Stimulated activated CD4-positive, alpha-beta T cell treated with anti-CD3 and anti-CD28 coated beads, Interleukin-12 subunit alpha, Interleukin-12 subunit beta, amount 100 ng/mL, for 4 hours (primary cell): Measurements from ENCODE around the gene FBXO24.
"Not testable (repeated sequence)": the region's sequence is repeated elsewhere in the genome, so short reads cannot be mapped to it uniquely, and the experiment has no call there.

Experiments used
- DNase-seq: peaks from one replicate; pipeline ENCODE4 v3.0.0-alpha.2; 2020

Gene FBXO24

DNA sequence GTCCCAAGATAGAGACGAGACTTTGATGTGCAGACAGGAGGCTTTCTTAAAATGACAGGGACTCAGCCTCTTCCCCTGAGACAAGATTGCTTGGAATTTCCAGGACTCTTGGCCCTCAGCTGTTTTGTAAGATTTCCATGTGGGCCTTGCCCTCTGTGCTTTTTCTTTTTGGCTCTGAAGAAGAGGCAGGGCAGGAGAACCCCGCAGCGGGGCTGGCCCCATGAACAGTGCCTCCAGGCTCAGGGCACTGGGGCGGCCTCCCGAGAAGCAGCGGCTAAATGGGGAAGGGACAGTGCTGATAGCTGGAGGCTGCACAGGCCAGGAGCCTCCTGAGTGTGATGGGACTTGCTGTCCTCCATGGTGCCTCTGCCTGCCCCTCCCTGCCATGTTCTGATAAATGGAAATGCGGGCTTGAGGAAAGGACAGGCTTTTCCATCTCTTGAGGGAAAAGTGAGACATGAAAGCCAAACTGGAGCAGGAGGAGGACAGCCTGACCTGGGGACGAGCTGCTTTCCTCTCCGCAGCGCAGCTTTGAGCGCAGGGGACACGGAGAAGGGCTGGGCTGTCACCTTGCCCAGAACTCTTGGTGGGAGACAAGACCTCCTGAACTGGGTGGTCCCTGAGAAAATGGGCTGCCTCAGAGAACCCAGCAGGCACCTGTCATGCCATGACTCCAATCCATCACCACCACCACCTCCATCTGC, 24.5 kb upstream of the FBXO24 start:
- no peak for DNase-seq

DNA sequence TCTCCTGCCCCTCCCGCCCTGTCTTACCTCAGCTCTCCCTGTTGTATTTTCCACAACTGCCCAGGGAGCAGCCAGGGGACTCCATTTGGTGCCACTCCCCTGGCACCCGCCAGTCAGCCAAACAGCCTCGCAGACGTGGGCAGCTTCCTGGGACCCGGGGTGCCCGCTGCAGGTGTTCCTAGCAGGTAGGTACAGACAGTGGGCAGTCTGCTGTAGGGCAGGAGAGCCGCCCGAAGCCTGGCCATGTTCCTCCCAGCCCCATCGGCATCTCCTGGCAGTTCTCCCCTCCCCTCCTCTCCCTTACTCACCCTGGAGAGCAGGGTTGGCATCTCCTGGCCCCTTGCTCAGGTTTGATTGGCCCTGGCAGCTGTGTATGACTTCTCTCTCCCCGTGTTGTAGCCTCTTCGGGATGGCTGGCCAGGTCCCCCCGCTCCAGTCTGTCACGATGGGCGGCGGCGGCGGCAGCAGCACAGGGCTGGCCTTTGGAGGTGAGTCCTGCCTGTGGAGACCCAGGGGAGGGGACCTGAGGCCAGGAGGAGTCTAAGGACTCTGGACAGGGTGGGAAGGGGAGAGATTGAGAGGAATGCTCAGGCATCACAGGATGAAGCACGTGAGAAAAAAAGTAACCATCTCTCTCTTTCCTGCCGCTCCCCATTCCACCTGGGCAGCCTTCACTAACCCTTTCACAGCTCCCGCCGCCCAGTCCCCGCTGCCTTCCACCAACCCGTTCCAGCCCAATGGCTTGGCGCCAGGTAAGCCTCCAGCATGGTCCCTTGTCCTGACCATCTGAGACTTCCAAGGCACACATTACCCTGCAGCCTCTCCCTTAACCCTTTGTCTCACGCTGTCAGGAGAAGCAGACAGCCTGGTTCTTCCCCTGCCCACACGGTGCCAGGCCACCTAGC, 23.7 kb upstream of the FBXO24 start:
- no peak for DNase-seq

DNA sequence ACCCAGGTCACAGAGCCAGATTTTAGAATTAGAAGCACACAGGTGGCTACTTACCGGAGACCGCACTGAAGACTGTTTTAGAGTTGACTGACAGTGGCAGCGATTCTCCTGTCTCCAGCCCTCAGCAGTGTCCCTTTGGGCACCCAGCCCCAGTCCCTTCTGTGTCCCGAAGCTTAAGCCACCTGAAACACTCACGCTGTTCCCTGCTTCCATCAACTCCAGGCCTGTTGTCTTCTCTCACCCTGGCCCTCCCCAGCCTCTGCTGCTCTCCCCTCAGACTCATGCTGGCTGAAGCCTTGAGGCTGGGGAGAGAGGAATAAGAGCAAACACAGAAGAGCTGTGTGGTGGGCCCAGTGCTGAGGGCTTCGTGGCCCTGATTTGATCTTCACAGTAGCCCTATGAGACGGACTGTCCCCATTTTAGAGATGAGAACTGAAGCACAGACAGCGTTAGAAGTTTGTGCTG, 23.0 kb upstream of the FBXO24 start:
- no peak for DNase-seq

DNA sequence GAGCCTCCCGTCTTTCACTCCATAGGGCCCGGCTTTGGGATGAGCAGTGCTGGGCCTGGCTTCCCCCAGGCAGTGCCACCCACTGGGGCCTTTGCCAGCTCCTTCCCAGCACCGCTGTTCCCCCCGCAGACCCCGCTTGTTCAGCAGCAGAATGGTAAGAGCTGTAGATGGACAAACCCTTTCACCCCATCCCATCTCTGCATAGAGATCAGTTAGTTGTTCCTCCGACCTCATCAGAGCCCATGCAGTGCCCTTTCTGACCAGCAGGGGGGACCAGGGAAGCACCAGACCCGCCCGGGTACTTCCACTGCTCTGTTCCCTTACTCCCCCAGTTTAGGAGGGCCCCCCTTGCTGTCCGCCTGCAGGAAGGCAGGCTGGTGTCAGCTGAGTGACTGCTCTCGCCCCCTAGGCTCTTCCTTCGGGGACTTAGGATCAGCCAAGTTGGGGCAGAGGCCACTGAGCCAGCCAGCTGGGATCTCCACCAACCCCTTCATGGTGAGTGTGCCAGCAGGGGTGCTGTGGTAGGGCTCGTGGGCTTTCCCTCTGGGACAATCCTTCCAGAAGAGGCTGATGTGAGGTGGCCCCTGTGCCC, 22.2 kb upstream of the FBXO24 start:
- peak; percentile 88 for DNase-seq

DNA sequence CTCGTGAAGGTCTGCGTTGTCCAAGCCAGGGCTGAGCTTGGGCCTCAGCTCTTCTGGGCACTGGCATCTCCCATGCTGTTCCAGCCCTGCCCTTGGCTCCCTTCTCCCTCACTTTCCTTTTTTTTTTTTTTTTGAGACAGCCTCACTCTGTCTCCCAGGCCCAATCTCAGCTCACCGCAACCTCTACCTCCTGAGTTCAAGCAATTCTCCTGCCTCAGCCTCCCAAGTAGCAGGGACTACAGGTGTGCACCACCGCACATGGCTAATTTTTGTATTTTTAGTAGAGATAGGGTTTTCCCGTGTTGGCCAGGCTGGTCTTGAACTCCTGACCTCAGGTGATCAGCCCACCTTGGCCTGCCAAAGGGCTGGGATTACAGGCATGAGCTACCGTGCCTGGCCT, 21.7 kb upstream of the FBXO24 start:
- DNase-seq, result not testable (repeated sequence)

DNA sequence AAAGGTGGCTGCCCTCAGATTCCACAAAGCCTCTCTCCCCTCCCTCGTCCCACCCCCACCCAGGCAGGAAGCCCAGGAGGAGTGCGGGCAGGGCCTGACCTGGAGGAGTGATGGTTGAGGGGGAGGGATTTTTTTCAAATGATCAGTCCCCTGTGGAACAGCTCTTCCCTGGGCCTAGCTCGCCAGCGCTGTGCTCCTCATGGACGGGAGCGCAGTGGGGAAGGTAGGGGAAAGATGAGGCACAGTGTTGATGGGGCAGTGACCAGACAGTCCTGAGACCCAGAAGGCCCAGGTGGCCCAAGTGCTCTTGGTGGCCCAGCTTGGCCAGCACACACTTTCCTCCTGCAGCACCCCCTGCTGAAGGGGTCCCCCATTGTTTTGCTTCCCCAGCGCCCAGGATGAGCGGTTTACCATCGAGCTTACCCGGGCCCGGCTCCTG, 21.0 kb upstream of the FBXO24 start:
- no peak for DNase-seq

DNA sequence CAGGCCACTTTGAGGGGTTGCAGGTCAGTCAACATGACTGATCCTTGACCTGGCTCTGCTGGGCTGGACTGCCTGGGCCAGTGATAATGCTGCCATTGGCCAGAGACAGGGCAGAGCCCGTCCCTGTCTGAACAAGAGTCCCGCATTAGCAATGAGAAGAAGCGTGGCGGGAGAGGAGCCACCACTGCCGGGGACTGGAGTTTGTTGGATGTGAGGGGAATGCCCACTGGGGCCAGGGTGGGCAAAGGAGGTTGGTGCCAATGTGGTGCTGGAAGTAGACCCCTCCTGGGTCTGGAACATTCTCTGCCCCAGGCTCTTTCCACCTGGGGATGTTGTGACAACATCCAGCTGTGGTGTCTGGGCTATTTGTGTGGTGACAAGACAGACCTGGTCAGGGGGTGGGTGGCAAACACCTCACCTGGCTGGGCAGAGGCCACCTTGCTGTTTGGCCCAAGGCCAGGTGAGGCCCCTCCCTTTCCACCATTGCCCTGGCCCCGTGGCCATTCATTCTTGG, 20.1 kb upstream of the FBXO24 start:
- no peak for DNase-seq

DNA sequence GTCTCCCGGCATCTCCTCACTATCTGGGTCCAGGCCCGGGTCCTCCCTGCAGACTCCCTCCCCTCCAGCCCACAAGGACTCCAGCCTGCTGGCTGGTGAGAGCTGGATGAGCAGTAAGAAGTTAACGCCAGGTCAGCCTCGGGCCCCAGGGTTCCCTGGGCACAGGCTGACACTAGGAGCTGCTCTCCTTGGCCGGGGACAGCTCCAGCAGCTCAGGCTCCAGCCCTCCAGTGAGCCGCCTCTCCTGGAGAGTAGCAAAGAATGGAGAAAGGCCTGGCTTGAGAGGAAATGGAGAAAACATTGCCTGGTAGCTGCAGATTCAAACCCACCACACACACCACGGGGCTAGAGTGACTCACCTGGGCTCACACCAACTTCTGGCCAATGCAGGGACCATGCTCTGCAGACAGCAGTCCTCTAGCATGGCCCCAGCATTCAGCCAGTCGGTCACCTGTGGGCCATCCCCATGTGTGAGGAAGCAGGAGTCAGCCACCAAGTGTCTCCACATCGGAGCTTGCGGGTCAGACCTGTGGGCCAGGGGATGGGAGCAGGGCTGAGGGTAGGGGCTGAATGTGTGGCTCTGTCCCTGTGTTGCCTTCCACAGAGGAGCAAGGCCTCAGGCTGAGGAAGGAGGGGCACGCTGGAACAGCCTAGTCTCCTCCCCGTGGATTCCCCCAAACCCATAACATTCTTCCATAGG, 18.9 kb upstream of the FBXO24 start:
- DNase-seq, result no peak

DNA sequence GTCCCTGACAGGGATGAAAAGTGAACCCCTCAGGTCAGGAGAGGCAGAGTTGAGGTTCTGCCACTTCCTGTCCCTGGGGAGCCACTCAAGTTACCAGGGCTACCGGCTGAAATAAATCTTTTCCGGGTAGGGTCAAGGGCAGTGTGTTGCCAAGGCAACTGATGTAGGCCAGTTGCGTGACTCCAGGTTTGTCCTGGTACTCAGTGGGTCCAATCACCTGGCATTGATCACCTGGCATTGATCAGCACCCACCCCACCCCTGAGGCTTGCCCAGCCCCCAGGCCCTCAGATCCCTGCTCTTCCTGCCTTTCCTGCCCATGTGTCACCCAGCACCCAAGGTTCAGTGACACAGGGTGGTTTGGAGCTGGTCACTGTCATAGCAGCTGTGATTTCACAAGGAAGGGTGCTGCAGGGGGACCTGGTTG, 18.4 kb upstream of the FBXO24 start:
- no peak for DNase-seq

DNA sequence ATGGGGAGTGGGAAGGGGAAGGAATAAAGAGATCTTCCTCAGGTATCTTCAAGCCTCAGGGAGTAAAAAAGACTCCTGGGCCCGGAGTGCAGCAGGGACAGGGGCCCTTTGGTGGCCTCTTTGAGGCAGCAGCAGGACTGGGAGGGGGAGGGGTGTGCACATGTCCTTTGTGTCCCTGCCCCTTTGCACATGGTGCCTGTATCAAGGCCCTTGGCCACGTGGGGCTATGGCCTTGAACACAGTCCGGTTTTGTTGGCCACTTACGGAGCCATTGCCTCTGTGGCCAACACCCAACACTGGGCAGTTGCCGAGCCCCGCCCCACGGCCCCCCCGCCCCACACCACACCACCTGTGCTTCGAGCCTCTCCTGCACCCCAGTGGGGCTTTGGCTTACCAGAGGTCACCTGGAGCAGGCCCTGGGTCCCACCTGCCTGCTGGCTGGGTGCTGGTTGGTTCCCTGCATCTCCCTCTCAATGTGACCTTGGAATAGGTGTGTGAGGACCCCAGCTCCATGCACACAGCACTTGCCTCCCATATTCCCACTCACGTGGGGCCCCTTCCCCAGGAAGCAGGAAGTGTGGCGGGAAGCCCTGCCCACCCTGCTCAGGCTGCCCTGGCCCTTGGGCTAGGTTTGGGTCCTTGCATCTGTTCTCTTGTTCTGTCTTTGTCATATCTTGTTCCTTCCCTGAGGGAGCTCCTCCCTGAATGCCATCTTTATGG, 17.8 kb upstream of the FBXO24 start:
- DNase-seq, result no peak

DNA sequence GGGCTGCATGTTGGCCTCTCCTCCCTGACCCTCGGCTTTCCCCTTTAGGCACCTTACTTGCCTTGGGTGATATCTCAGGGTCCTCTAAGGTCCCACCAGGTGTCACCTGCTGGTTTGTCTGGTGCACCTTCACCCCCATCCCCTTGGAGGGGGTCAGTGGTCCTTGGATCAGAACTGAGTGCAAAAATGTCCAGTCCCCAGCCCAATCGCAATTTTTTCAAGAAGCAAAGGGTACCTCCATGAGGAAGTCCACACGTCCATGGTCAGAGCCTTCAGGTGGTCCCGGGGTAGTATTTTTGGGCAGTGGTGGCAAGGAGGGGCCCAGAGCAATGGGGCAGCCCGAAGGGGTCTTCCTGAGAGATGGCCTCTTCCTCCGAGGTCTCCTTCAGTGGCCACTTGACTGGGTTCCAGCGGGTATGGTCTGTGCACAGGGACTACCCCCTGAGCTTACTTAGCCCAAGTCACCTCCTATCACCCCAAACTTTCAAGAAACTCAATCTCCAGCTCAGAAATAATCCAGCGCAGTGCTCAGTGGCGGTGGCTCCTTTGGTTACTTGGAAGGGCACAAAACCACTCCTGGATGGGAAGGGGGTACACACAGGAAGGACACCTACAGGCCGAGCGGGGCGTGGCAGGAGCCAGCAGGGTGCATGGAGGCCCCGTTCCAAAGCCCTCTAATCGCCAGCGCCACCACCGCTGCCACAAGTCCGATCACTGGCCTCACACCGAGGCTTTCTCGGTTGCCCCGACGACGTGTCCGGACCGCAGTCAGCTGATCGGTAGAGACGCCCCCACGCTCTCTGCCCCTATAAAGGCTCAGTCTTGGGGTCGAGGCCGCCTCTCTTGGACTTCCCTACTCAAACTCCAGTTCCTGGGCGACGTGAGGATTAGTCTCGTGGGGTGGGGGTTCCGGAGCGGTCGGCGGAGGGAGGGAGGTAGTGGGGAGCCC, 17.0 kb upstream of the FBXO24 start:
- DNase-seq, result peak; percentile 41

DNA sequence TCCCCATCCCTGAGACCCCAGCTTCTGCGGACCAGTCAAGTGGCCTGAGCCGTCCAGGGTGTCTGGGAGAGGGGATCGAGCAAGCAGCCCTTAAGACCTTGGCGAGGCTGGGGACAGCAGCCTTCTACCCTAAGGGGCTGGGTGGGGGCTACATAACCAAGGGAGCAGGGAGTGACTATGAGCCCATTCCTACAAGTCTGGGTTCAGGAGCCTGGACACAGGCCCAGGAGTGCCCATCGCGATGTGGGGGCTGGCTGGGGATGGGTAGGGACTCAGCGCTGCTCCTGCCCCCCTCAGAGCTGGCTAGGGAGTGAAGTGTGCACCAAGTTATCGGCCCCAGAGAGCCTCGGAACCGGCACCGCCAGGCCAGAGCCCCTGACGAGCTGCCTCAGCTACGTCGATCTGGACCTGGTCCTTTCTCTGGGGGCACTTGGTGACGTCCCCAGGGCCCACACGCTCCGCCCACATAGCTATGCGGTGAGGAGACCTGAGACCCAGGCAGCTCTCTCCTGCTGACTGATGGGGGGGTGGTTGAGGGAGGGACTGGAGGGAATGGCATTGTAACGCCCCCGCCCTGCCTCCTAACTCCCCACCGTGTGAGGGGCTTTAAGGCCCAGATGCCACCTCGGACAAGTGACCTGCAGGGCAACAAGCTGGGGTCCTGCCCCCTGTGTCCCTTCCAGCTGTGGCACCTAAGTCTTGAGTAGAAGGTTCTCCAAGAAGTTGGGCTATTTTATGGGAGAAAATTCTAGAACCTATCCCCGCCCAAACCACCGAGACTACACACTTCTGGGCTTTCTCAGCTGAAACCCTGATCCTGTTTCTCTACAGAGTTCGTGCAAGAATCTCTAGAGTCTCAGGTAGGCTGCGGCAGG, 14.9 kb upstream of the FBXO24 start:
- DNase-seq, result no peak

DNA sequence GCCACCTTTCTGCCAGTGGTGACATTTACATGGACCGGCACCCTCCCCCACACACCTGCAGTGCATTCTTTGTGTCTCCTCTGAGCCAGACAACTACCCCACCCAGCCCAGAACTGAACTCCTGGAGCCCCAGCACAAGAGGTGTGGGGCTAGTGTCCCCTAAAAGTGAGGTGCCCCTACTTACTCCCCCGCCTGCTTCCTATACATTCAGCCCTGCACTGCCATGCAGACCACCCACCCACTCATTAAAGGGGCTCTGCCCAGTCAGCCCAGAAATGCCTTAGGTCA, 14.4 kb upstream of the FBXO24 start:
- no peak for DNase-seq

DNA sequence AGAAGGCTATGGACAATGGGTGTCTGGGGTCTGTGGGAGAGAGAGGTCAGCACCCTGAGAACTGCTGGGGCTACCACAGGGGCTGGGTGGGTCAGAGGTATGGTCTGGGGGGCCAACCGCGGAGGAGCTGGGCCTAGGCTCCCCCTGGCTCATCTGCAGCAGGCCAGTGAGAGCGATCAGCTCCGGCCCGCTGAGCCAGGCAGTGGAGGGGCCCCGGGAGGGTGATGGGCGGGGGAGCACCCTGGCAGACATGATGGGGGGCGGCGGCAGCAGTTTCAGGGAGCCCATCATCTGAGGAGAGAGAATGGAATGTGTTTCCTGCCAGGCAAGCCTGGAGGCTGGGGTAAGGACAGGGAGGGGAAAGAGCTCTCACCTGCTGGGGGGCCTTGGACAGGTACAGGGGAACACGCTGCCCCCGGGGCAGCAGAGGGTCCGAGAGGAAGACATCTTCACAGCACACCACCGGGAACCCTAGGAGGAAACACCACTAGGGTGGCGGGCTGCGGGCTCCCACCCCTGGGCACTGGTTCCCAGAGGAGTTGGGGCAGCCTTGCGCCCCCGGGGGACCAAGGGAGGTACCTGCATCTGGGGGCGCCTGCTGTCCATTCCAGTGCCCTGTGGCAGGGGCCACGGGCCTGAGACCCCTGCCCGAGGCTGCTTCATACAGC, 13.7 kb upstream of the FBXO24 start:
- DNase-seq, result no peak

DNA sequence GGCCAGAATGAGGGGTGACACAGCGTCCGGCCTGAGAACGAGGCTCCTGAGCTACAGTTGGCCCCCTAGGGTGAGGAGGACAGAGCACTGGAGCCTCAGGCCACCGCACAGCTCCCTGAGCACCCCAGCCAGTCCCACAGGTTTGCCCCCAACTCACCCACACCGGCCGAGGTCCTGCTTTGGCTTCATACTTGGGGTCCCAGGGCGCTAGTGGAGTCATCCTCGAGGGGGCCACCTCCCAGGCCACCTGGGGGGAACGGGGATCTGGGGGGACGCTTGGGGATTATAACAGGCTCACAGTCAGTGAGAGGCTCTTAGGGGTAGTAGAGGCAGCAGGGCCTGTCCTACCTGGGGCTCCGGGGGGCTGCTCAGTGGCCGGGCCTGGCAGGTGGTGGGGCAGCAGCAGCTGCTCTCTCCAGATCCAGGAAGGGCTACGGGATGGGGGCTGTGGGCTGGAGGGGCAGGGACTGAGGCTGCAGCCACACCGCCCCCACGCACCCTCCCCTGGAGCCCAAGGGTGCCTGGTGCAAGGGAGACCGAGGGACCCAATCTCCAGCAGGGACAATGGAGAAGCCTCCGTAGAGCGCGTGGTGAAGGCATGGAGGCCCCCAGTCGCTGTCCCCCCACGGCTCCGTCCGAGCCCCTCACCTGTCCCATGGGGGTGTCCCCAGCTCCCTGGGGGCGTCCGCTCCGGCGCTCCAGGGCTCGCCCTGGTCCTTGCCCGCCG, 13.0 kb upstream of the FBXO24 start:
- DNase-seq, result no peak

DNA sequence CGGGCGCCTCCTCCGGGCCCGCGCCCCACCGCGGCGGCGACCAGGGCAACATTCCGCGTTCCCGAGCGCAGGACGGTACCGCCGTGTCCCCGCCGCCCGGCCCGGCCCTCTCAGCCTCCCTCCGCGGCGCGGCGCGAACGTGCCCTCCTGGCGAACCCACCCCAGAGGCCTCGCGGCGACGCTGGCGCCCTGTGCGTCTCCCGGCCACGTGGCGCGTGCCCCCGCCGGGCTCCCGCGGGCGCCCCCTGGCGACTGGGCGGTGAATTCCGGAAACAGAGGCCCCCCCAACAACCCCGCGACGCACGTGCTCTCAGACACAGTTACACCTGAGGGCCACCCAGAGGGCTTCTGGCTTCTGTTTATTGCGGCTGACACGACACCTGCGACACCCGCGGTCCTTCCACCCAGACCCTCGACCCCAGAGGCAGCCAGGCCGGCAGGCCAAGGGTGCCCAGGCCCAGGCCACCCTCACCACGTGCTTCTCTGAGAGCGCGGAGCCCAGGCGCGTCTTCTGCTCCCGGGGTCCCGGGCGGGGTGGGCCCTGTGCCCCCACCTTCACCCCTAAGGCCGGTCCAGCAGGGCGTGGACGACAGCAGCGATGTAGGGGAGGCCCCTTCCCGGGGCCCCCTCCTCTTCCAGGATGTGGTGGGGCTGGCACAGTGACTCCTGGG, 12.3 kb upstream of the FBXO24 start, which contains the start of gene SAP25:
TSS of gene SAP25 (minus strand) at position 210 of the 671 bp plus-strand sequence. CDS start at position 52, 158 bp downstream.
- DNase-seq, result no peak

DNA sequence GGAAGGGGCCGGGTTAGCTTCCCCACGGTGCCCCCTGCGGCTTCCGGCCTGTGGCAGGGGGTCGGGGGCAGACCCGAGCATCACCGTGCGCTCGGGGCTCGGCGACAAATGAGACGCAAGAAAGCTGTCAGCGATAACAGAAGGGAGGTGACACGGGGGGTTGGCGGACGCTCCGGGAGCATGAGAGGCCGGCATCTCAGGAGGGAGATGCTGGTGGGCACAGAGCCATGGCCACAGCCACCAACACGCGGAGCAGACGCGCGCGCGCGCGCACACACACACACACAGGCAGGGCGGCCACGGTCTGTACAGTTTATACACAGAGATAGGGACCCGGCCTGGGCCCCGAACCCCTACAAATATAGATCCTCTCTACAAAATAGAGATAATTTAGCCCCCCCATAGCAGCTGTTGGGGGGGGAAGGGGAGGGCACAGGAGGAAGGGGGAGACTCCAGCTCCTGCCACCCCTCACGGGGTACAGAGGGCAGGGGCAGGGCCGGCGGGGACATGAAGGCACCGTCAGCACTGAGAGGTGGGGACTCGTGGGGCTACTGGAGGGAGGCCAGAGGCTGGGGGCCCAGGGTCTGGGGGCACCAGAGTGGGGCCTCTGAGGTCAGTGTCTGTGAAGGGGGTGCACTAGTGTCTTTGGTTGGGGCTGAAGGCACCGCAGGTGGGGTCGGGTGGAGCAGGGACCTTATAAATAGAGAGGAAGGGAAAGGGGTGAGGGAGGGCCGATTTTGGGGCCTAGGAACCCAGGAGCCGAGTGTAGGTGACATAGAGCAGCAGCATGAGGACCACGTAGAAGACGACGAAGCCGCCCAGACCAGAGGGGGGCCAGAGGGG, 11.5 kb upstream of the FBXO24 start:
- no peak for DNase-seq
